Spinal cord (tissue), 10 donors: ENCODE results near the gene PLXDC1. TPM values are rescaled to one million over a fixed set of nuclear protein-coding genes. Genes with fewer than 3 reads are reported as not detected.

ENCODE experiments used
- DNase-seq, 6 donors: peaks; one replicate each; pipeline versions ENCODE4 v3.0.0 to v3.0.0-alpha.2; 2013 to 2015; ENCODE audit warnings: low spot score in 6 of 6, low read depth in 4 of 6
- H3K27ac ChIP-seq: one replicate; pipeline ENCODE4 v1.5.1; 2013; ENCODE audit warnings: low read depth, low read length, control low read depth
- H3K27me3 ChIP-seq: one replicate; pipeline ENCODE4 v1.6.1; 2013; ENCODE audit warnings: low read length; ENCODE audit not compliant: control insufficient read depth, insufficient read depth
- H3K36me3 ChIP-seq: one replicate; pipeline ENCODE4 v1.6.1; 2013; ENCODE audit warnings: low read length; ENCODE audit not compliant: control insufficient read depth, insufficient read depth
- H3K4me1 ChIP-seq: one replicate; pipeline ENCODE4 v1.6.1; 2013; ENCODE audit warnings: low read length; ENCODE audit not compliant: control insufficient read depth, insufficient read depth
- H3K4me3 ChIP-seq: one replicate; pipeline ENCODE4 v1.5.1; 2013; ENCODE audit warnings: low read depth, low read length, control low read depth
- H3K9me3 ChIP-seq: one replicate; pipeline ENCODE4 v1.6.1; 2013; ENCODE audit warnings: low read length; ENCODE audit not compliant: control insufficient read depth, insufficient read depth
- WGBS: methylation state at CpG from one replicate; pipeline ENCODE4 v1.1.5; 2013; ENCODE audit warnings: missing lambda C conversion rate; ENCODE audit not compliant: insufficient coverage; 5-methylcytosine and 5-hydroxymethylcytosine counted together
- polyA plus RNA-seq, 2 donors: library from polyadenylated mRNA; unstranded; fragments of 120-200 nt; gene quantifications; one replicate each; pipeline ENCODE4 v1.2.1, GENCODE V29; 2013; ENCODE audit not compliant: insufficient read length in 2 of 2
- small RNA-seq: library from RNA; depleted of rRNA; stranded (forward); fragments of <200 nt; gene quantifications from one replicate; pipeline ENCODE3, GENCODE V24; 2014; ENCODE audit warnings: low replicate concordance
- total RNA-seq, 2 donors: library from RNA; depleted of rRNA in 1 of 2; stranded (reverse); fragments of 120-200 nt in 1 of 2; fragments of >200 nt in 1 of 2; gene quantifications; one replicate each; pipeline versions ENCODE4 v1.2.3 to v1.2.4, GENCODE V29; 2013 to 2014
- donor health status: healthy.

PLXDC1 gene
- total and polyA plus RNA-seq, 4 donors, result 10.1 to 47.1 (median 25.6) TPM

- Histone ChIP-seq H3K27ac (no peak overlapping the region), H3K9me3 (no peaks in the 10 kb centered on the region), H3K4me1 (no peaks in the 10 kb centered on the region), H3K36me3 (no peaks in the 10 kb centered on the region), H3K4me3 (no peak overlapping the region), H3K27me3 (no peaks in the 10 kb centered on the region)
- WGBS, result 50% methylated on average over 10 of the region's 11 CpGs
- DNase-seq, result no peak
Measured at GRCh38 chr17:39018267-39019134, 132.9 kb downstream of the PLXDC1 start.

- H3K4me3 ChIP-seq, result no peak overlapping the region
- no peaks in the 10 kb centered on the region for H3K36me3 ChIP-seq
- H3K4me1 ChIP-seq, result no peaks in the 10 kb centered on the region
- no peak for DNase-seq
- H3K9me3 ChIP-seq, result no peaks in the 10 kb centered on the region
- H3K27ac ChIP-seq, result no peak overlapping the region
- H3K27me3 ChIP-seq, result no peaks in the 10 kb centered on the region
- 72% methylated on average over 5 of the region's 9 CpGs for WGBS
Measured at GRCh38 chr17:39016193-39017153, 135.0 kb downstream of the PLXDC1 start.

DNA sequence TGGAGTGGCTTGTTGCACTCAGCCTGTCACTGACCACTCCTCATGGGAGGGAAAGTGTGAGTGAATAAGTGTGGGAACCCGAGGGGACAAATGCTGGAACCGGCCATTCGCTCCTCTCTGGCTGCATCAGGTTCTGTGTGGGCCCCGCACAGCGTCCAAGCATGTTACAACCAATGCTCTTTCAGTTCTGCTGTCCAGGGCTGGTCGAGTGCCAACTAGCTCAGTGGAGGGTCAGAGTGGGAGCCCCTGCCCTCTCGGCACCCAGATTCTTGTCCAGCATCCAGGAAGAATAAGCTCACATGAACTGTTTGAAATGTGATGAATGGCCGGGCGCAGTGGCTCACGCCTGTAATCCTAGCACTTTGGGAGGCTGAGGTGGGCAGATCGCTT is 135.9 kb downstream of the PLXDC1 start:
- no peaks in the 10 kb centered on the region for H3K27me3 ChIP-seq
- no peak overlapping the region for H3K4me3 ChIP-seq
- no peak overlapping the region for H3K27ac ChIP-seq
- H3K36me3 ChIP-seq, result no peaks in the 10 kb centered on the region
- no peaks in the 10 kb centered on the region for H3K9me3 ChIP-seq
- DNase-seq, result no peak
- WGBS, result 80% methylated on average over 7 of the region's 11 CpGs
- no peaks in the 10 kb centered on the region for H3K4me1 ChIP-seq

DNA sequence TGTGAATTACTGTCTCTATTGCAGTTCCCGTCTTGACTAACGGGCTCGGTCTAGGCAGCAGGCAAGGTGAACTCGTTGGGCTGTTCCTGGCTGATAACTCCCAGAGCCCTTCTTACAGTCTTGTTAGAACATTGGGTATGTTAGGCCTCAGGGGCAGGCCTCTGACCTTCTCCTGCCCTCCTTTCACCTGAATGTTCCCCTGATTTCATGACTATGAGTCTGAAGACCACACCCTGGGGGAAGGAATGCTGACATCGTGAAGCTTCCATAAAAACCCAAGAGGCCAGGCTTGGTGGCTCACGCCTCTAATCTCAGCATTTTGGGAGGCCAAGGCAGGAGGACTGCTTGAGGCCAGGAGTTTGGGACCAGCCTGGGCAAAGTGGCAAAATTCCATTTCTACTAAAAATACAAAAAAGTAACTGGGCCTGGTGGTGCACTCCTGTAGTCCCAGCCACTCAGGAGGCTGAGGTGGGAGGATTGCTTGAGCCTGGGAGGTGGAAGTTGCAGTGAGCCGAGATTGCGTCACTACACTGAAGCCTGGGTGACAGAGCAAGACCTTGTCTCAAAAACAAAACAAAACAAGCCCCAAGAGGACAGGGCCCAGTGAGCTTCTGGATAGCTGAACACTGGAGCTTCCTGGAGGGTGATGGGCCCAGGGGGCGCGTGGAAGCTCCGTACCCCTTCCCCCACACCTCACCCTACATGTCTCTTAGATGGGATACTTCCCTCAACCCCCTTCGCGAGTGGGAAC is 136.5 kb downstream of the PLXDC1 start:
- Histone ChIP-seq H3K4me1 (no peaks in the 10 kb centered on the region), H3K4me3 (no peak overlapping the region), H3K27ac (no peak overlapping the region), H3K27me3 (no peaks in the 10 kb centered on the region), H3K9me3 (no peaks in the 10 kb centered on the region), H3K36me3 (no peaks in the 10 kb centered on the region)
- DNase-seq, result no peak
- WGBS, result 87% methylated on average over 10 of the region's 13 CpGs

DNA sequence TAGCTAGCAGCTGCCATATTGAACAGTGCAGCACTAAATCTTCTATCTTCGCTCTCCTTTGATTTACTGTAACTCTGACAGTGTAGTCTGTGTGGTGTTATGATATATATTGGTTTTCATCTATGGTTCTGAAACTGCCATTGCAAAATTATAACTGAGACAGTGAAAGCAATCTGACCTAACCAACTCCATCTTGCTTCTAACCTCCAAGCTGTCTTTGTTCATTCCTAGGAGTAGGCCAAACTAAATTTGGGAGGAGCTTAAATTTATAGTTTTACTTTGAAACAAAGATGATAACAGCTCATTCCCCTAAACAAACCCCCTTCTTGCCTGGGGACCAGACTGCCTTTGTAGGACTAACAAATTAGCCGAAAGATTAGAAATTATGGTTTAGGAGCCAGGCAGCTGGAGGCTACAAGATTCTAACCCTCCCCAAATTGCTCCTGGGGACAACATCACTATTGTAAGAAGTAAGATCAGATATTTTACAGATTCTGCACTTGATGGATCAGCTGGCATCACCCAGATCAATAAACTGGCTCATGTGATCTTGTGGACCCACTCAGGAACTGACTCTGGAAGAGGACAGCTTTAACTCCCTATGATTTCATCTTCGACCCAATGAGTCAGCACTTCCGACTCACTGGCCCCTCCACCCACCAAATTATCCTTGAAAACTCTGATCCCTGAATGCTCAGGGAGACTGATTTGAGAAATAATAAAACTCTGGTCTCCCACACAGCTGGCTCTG is 137.2 kb downstream of the PLXDC1 start:
- H3K4me3 ChIP-seq, result no peak overlapping the region
- H3K4me1 ChIP-seq, result no peaks in the 10 kb centered on the region
- WGBS, result no CpG with 5 or more reads among the region's 4 CpGs
- no peaks in the 10 kb centered on the region for H3K36me3 ChIP-seq
- no peaks in the 10 kb centered on the region for H3K9me3 ChIP-seq
- H3K27me3 ChIP-seq, result no peaks in the 10 kb centered on the region
- DNase-seq, result peak in 1 of 6 donors; percentile 31
- no peak overlapping the region for H3K27ac ChIP-seq

Small RNA genes within 50 kb of the gene (small RNA-seq; reads per million reads assigned to genes)
- not detected for gene AC091178.1

Other genes with a start within 250 kb of the PLXDC1 start
- gene FBXO47, start 184.2 kb downstream of the PLXDC1 start, total RNA-seq, result not detected
- gene FBXO47, start 184.2 kb downstream of the PLXDC1 start, polyA plus RNA-seq, result not detected
- gene ARL5C, start 14.5 kb upstream of the PLXDC1 start, total RNA-seq, result not detected
- gene ARL5C, start 14.5 kb upstream of the PLXDC1 start, polyA plus RNA-seq, result under 1 TPM; 0.48 to 0.71 TPM
- 10 to 100 TPM; 15.5 to 20.5 TPM for gene CACNB1, start 46.0 kb upstream of the PLXDC1 start, total RNA-seq
- gene CACNB1, start 46.0 kb upstream of the PLXDC1 start, polyA plus RNA-seq, result 10 to 100 TPM; 41.8 to 57.5 TPM
- 1,000 to 10,000 TPM in 1 of 2 donors, 100 to 1,000 TPM in 1; 650 to 2,773 TPM for gene RPL19, start 48.6 kb upstream of the PLXDC1 start, total RNA-seq
- gene RPL19, start 48.6 kb upstream of the PLXDC1 start, polyA plus RNA-seq, result 1,000 to 10,000 TPM; 1,247 to 1,292 TPM
- 1 to 10 TPM in 1 of 2 donors, under 1 TPM in 1; 0.83 to 2.6 TPM for gene STAC2, start 74.3 kb upstream of the PLXDC1 start, total RNA-seq
- gene STAC2, start 74.3 kb upstream of the PLXDC1 start, polyA plus RNA-seq, result 10 to 100 TPM; 14.8 to 17.1 TPM
- gene FBXL20, start 250.0 kb upstream of the PLXDC1 start, total RNA-seq, result 10 to 100 TPM; 18.7 to 26.1 TPM
- 10 to 100 TPM; 16.1 to 19.4 TPM for gene FBXL20, start 250.0 kb upstream of the PLXDC1 start, polyA plus RNA-seq